ENCODE data around the gene CERS3.
"Not testable (repeated sequence)": the region's sequence is repeated elsewhere in the genome, so short reads cannot be mapped to it uniquely, and the experiment has no call there.

The CERS3 gene

DNA sequence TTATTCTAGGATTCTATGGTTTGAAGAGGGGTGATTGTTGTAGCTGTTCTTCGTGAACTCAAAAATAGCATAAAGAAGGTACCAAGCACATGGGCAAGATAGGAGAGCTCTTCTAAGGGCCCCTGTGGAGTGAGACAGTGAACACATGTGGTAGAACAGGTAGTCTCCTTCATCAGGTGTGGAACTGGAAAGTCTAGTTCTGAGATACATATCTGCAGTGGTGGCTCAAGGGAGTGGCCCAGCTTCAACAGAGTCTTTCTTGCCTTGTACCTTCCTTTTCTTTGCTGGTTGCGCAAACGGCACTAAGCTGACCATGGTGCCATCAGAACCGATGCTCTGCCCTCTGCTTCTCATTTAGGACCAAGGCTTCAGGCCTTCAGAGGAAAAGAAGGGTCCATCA, 65.2 kb downstream of the CERS3 start:
- no peak for DNase-seq

DNA sequence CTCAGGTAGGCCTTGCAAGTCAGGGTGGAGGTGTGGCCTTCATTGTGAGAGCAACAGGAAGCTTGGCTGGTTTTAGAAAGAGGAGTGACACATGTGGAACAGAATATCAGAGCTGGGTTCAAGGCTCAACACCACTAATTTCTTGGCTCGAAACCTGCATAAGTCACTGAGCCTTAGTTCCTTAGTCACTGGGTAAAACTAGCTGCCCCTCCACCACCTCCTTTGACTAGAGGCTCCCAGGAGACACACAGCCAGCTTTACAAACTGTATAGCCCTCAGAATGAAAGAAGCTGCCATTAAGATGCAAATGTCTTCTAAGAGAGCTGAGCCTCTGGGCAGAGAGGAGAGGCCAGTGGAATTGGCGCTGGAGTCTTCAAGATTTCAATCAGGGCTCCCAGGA, 67.7 kb downstream of the CERS3 start:
- DNase-seq = no peak

DNA sequence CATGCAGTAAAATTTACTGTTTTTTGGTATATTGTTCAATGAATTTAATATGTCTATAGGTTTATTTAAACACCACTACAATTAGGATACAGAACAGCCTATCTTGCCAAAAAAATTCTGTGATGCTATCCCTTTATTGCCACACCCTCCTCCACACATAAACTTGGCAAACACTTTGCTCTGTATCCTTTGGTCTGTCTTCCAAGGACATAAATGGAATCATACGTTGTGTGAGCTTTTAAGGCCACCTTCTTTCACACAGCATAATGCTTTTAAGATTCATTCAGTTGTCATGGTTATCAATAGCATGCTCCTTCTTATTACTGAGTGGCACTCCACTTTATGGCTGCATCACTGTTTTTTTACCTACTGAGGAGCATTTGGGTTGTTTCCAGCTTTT, 71.5 kb downstream of the CERS3 start:
- no peak for DNase-seq

DNA sequence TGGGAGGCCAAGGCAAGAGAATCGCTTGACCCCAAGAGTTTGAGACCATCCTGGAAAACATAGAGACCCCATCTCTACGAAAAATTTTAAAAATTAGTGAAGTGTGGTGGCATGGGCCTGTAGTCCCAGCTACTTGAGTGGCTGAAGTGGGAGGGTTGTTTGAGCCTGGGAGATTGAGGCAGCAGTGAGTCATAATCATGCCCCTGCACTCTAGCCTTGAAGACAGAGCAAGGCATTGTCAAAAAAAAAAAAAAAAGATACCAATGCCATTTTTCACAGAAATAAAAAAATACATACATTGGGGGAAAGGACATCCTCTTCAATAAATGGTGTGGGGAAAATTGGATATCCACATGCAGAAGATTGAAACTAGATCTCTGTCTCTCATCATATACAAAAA, 74.6 kb downstream of the CERS3 start:
- DNase-seq = no peak

DNA sequence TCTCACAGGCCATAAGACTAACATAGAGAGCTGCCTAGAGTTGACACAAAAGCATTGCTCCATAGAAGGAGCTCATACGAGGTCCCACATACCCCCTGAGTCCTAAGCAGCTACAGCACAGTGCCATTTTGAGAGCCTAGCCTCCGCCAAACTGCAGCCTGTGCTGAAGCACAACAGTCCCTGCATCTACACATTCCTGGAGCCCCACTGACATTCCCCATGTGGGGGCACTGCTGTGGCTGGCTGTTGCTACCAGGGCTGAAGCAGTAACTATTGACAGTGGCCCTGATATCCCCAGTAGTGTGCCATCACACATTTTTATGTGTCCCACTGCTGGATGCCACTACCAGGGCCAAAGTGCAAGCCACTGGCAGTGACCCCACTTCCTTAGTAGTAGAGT, 80.3 kb downstream of the CERS3 start:
- no peak for DNase-seq

DNA sequence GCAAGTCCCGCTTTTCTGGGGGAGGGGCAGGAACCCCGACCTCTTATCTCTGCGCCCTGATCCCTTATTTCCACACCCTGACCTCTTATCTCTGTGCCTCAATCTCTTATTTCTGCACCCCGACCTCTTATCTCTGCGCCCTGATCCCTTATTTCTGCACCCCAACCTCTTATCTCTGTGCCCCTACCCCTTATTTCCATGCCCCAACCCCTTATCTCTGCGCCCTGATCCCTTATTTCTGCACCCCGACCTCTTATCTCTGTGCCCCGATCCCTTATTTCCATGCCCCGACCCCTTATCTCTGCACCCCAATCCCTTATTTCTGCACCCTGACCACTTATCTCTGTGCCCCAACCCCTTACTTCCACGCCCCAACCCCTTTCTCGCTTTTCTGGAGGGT, 87.7 kb downstream of the CERS3 start:
- DNase-seq = not testable (repeated sequence)

DNA sequence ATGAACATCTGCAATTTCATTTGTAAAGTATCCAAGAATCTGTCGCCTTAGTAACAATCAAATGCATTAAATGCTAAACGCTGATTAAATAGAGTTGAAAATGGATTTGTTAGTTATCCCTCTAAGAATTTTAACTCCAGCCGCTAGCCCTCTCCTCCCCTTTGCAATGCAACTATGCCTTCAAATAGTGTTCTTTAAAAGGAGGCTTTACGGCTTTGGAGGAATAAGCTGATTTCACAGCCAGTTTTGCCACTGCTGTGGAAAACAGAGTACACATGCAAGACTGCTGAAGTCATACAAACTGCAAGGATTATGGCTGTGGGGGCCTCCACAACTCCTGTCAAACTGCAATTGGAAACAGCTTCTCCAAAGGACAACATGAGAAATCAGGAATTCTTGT, 89.2 kb downstream of the CERS3 start:
- DNase-seq = no peak

DNA sequence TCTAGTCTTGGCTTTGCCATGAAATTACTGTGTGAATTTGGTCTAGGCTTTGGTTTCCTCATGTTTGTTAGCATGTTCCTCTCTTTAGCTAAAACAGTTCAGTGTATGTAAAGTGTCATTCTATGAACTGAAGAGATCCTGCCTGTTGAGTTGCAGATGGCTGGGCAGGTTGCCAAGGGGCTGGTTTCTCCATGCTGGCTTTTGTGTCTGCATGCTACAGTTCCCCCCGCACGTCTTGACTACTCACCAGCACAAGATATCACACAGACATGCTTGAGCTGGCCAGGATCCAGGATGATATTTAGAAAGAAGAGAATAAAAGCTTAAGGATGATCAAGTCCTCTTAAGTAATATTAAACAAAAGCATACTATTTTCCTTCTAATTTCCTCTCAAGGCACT, 90.2 kb downstream of the CERS3 start:
- DNase-seq = no peak

DNA sequence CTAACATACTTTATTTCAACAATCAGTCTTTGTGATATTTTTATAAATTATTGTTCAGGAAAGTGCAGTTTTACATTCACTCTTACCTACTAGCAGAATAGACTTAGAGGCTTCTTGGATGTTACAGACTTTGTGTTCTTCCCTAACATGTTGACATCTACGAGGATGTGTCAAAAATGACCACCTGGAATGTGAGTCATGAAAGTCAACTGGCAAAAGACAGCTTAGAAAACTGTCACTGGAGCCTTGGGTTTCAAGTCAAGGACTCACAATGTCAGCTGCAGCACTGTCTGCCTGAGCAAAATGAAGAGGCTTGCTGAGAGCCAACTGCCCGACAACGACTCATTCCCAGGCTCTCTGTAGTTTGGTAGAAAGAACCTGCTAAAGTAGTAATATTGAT, 91.5 kb downstream of the CERS3 start:
- no peak for DNase-seq

DNA sequence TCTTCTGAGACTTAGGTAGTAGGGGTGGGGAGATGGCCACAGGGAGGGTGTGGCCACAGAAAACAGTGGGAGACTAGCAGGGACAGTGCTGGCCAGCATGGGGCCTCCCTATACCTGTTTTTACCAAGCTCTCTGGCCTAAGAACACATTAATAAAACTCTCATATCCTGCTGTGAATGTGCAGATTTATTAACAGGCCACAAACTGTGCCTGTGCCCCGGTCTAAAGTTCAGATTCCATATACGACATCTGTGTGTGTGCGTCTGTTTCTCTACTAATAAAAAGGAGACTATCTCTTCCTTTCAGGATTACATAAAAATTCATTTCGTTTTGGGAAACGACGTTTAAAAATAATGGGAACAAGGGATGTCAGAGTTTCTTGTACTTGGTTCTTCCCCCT, 94.2 kb downstream of the CERS3 start:
- no peak for DNase-seq

DNA sequence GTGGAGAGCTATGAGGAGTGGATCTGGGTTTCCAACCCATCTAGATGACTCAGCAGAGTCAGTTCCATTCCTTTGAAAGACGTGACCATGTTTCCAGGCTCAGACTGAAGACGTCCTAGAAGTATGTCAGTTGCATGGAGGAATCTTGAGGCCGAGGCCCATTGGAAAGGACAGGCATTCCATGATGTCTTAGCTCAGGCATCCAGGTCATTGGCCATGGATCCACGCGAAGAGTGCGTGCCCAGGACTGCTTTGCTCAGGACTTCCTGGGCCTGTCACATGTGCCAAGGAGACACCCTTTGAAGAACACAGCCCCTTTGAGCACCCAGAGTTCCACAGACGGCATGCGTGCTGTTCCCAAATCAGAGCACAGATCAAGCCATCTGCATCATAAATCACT, 94.7 kb downstream of the CERS3 start:
- DNase-seq = no peak

DNA sequence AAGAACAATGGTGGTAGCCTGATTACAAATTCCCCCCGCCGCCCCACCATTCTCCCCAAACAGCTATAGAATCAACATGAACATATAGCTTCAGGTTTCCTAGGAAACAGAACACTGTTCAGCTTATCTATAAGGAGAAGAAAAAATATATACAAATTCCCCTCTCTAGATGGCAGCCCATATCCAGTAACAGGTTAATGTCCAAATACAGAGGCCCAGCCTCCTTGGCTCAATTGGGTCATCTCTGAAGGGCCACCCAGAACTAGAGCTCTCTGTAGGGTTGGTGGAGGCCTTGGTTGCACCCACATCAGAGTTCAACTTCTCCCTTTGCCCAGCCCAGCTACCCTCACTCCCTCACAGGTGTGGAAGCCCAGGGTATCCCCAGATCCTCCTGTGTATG, 95.4 kb downstream of the CERS3 start:
- no peak for DNase-seq

DNA sequence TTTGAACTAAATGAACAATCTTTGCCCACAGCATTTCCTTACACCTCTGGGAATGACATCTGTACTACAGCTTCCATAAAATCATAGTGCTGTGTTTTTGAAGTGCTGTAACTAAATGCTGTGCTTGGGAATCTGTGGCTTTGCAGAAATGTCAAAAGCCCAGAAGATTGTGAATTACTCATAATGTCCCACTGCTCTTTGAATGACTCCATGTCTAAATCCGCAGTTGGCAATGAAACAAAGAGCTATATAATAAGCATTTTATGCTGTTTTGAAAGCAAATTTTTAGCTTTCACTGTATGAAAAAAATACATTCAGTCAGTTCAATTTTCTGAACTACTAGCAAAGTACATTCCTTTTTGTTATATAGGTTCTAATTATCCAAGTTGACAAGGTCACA, 98.3 kb downstream of the CERS3 start:
- no peak for DNase-seq

DNA sequence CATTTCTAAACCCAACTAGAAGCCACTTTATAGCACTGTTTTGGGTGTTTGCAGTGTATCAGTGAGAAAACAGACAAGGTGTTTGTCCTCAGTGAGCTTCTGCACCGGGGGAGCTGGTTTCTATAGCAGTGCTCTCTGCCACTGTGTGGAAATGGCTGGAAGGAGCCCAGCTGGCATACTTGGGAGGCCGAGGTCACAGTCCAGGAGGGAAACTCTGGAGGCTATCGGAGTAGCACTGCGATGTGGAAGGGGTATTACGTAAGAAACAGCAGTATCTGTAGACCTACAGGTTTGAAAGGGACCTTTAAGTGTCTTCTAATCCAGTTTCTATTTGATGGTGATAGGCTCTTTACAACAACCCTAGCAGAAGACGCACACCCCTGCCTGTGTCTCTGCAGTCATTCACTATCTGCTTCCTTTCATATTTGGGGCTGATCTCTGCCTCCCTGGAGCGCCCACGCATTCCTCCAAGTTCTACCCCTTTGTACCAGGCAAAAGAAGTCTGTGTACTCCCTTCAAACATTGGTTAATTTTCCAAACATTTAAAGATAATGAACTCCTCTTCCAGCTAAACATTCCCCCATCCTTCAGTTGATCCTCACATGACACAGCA, 99.5 kb downstream of the CERS3 start:
- DNase-seq = no peak

DNA sequence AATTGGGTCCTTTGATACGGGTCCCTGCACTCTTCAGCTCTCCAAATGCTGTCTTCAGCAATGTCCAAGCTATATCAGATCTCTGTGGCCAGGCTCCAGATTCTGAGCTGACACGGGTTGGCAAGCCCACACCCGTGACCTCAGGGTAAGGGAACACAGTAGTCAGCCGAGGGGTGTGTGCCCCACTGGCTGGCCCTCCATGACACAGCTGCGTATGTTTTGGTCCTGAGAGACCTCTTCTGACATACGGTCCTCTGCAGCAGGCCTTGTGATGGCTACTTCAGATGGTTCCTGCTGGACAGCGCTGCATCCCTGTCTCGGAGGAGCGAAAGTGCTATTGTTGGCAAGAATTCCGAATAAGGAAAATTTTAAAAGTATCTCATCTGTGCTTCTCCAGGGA, 101.8 kb downstream of the CERS3 start:
- no peak for DNase-seq

DNA sequence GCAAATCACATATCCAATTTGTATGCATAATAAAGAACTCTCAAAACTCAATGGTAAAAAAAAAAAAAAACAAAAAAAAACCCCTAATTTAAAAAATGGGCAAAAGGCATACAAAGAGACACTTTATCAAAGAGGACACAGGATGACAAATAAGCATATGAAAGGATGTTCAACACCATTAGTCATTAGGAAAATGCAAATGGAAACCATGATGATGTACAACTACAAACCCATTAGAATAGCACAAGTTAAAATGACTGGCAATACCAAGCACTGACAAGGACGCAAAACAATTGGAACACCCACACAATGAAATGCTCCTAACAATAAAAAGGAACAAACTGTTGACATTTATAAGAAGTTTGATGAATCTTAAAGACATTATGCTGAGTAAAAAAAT, 123.6 kb downstream of the CERS3 start:
- DNase-seq = no peak

DNA sequence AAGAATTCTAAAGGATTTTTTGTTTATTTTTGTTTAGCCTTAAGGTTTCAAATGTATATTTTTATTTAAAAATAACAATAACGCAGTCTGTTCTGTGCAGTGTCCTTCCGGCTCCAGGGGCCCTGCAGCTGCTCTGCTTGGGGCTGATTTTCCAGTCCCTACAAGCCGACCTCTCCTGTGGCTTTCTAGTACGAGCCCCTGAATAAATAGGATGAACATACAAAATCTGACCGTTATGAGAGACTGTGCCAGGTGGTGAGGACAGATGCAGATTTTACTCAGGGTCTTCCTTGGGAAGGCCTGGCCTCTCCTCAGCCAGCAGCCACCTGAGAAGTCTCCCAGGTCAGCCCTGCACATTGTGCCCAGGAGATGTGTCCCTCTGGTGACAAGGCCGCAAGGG, 127.8 kb downstream of the CERS3 start:
- DNase-seq = no peak

DNA sequence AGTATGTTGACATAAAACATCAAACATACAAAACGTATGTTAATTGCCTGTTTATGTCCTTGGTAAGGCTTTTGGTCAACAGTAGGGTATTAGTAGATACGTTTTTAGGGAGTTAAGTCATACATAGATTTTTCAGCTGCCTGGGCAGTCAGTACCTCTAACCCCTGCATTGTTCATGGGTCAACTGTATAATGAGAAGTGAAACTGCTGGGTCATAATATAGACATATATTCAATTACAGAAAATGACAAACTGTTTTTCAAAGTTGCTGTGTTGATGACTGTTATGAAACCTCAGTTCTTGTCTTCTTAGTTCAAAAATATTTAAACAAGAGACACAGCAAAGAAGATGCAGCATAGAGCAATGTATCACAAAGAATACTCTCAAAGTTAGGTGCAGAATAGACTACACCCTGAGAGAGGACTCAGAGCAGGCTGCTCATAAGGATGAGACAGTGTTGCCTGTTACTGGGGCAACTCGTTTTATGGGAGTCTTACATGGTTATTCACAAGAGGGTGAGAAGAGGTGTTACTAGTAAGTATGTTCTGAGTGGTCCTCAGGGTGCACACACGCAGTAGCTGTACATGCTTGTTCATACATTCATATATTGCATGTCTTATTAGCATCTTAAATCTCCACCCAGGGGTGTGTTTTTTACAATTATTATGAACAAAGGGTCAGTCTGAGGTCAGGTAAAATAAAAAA, 133.9 kb downstream of the CERS3 start:
- no peak for DNase-seq

DNA sequence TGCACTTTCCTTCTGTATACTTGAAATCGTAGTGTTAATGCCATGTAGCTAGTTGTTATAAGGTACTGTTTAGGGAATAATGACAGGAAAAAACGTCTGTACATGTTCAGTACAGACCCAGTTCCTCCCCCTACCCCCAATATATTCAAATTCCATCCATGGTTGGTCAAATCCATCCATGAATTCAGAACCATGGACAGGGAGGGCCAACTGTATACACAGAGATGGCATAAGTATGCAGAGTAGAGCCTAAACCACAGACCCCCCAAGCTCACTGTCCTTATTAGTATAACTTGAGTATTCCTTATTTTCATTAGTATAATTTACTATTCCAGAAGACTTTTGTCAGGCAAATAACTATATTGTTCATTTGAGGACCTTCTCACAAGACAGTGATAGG, 135.7 kb downstream of the CERS3 start:
- no peak for DNase-seq

DNA sequence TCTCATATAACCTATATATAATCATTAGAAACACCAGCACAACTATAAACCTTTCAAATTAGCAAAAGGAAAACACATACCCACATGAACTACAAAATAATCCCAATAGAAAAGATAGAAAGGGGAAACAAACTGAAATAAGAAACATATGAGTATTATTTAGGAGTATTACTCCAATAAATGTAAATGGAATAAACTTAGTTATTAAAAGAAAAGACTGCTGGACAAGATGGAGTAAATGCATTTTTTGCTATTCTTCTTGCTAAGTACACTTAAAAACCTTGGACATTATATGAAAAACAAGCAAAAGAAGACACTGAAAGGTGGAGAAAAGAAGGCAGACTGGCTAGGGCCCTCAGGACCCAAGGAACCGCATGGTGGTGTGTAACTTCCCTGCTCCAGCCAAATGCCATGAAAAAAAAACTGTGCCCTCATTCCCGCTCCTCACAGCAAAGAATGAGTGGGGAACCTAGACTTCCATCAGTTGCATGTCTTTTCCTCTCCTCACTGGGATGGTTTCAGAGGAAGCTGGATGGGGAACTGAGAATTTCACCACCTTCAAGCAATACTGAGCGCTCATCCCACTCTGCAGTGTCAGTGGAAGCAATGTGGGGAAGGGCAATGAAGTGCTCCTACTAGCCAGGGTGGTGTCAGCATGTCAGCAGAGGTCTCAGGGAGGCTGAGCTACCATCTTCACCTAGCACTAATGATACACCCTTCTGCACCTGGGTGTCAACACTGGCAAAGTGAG, 143.3 kb downstream of the CERS3 start:
- DNase-seq = no peak

DNA sequence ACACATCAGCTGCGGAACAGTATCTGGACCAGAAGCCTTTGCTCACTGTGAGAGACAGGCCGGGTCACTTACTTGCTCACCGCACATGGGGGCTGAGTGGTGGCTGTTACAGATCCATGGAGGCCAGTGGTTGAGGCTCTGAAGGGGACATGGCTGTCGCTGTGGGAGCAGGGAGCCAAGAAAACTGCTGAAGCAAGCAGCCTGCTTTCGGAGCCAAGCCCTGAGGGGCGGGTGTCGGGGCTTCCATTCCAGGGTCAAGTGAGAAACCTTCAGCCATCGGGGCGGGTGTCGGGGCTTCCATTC, 144.7 kb downstream of the CERS3 start:
- DNase-seq = no peak

DNA sequence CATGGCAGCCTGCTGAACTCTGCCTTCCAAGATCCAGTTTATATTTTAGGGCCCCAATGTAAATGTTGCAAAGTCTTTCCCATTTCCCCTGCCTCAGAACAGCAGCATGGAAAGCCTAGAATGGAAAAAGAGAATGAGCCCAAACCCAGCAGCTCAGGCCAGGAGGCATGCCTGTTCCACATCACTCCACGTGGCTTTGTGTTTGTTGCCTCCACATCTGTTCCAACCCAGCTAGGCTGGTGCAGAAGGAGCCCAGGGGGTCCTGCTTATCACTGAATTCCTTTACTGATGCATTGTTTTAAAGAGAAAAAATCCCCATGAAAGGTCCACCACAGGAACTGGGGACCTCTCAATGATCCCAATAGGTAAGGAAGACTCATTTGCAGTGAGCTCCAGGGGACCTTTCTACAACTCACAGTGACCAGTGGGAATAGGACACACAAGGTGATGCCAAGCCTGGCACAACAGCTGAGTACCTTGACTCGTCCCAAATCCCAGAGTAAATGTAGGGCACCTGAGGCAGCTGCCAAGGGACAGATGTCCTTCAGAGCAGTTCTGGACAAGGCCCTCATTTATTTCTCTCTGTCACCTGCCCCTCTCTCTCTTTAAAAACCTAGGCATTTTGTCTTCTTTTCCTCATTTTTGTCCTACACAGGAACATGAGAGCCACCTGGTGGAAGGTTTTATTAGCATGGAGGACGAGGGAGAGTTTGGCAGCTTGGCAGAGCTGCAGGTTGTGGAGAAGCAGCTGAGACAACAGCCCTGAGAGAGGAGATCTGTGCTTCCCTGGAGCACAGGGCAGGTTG, 145.2 kb downstream of the CERS3 start:
- no peak for DNase-seq

DNA sequence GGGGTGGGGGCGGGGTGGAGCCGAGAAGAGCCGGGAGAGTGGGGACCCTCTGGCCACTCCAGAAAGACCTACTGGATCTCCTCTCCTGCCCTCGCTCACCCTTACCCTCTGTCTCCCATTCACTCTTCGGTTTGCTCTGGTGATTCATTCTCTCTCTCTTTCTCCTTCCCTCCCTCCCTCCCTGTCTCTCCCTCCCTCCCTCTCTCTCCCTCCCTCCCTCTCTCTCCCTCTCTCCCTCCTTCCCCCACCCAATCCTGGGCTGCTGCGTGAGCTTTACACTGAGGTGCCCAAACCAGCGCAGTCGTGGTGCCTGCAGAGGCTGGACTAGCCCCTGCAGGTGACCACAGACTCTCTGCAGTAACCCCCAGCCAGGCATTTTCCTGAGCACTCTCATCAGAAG, 154.8 kb downstream of the CERS3 start:
- no peak for DNase-seq
